ENCODE data around the gene LSS.
"Not testable (repeated sequence)": the region's sequence is repeated elsewhere in the genome, so short reads cannot be mapped to it uniquely, and the experiment has no call there.

Gene LSS

DNA sequence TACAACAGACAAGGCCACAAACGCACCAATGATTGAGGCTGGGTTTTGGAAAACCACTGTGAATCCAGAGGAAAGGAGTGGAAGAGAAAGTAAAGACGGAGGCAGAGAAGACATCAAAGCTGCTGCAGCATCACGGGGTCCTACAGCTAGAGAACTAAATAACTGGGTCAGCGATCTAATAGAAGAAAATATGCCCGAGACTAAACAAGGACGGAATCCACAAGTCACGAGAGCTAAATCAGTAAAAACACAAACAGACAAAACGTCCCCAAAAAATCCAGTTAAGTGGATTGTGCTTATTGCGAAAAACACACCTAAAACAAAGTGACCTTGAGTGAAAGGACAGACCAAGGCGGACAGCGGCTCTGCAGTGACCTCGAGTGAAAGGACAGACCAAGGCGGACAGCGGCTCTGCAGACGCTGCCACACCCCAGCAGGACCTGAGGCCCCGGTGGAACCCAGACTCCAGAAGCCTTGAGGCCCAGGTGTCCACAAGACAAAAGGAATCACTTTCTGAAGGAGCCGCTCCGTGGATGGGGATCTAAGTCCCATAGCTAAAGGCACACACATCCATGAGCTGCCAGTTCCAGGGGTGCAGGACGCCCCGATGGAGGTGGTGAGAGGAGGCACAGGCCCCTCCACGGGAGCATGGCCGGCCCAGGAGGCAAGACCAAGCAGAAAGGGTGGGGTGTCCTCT is 79.2 kb downstream of the LSS start:
- H3K4me3 ChIP-seq (ENCODE audit: low read depth, low read length), result no peak overlapping the region
- no peak overlapping the region for H3K9ac ChIP-seq
- no peak overlapping the region for H2AFZ ChIP-seq
- H3K36me3 ChIP-seq (ENCODE audit: control insufficient read depth, insufficient read depth, low read length), result no peaks in the 10 kb centered on the region
- H3K4me2 ChIP-seq (ENCODE audit: low read length), result no peak overlapping the region
- H3K27ac ChIP-seq, result no peak overlapping the region
- H3K9me3 ChIP-seq (ENCODE audit: control insufficient read depth, low read length), result no peaks in the 10 kb centered on the region
- H3K27me3 ChIP-seq (ENCODE audit: control insufficient read depth, insufficient read depth, low read length), result no peaks in the 10 kb centered on the region
- no peaks in the 10 kb centered on the region for H3K79me2 ChIP-seq
- H3K4me1 ChIP-seq, result no peaks in the 10 kb centered on the region
- TF ChIP-seq, protein P1, sequence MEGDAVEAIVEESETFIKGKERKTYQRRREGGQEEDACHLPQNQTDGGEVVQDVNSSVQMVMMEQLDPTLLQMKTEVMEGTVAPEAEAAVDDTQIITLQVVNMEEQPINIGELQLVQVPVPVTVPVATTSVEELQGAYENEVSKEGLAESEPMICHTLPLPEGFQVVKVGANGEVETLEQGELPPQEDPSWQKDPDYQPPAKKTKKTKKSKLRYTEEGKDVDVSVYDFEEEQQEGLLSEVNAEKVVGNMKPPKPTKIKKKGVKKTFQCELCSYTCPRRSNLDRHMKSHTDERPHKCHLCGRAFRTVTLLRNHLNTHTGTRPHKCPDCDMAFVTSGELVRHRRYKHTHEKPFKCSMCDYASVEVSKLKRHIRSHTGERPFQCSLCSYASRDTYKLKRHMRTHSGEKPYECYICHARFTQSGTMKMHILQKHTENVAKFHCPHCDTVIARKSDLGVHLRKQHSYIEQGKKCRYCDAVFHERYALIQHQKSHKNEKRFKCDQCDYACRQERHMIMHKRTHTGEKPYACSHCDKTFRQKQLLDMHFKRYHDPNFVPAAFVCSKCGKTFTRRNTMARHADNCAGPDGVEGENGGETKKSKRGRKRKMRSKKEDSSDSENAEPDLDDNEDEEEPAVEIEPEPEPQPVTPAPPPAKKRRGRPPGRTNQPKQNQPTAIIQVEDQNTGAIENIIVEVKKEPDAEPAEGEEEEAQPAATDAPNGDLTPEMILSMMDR (IDR thresholded peaks at IDR 0.05), result no peak

DNA sequence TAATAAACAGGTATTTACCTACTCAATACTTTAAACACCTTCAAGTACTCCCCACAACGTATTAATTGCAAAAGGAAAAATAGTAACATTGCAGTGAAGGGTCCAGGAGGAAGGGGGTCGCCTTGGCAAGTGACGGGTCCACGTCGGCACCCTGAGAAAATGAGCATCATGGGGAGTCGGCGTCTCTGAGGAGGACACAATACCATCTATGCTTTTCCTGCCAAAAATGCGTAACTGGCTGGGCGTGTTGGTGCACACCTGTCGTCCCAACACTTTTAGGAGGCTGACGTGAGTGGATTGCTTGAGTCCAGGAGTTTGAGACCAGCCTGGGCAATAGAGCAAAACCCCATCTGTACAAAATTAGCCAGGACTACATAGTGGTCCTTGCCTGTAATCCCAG is 80.5 kb downstream of the LSS start:
- no peak overlapping the region for H3K4me3 ChIP-seq (ENCODE audit: low read depth, low read length)
- H3K36me3 ChIP-seq (ENCODE audit: control insufficient read depth, insufficient read depth, low read length), result no peaks in the 10 kb centered on the region
- H3K4me2 ChIP-seq (ENCODE audit: low read length), result no peak overlapping the region
- no peaks in the 10 kb centered on the region for H3K4me1 ChIP-seq
- H3K27ac ChIP-seq, result no peak overlapping the region
- H3K27me3 ChIP-seq (ENCODE audit: control insufficient read depth, insufficient read depth, low read length), result no peaks in the 10 kb centered on the region
- no peaks in the 10 kb centered on the region for H3K79me2 ChIP-seq
- TF ChIP-seq, protein P1 (IDR thresholded peaks at IDR 0.05), result no peak
- no peak overlapping the region for H2AFZ ChIP-seq
- no peak overlapping the region for H3K9ac ChIP-seq
- no peaks in the 10 kb centered on the region for H3K9me3 ChIP-seq (ENCODE audit: control insufficient read depth, low read length)

DNA sequence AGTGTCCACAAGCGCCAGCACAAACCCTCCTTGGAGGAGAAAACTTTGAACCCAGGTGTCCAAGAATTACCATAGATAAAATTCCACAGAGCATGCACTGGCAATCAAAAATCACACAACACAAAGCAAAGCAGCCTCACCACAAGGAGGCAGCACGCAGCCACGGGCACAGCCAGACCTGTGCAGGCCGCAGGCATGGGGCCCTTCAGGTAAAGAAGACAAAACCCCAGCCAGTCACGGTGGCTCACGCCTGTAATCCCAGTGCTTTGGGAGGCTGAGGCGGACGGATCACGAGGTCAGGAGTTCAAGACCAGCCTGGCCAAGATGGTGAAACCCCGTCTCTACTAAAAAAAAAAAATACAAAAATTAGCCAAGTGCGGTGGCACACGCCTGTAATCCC is 81.1 kb downstream of the LSS start:
- H2AFZ ChIP-seq; H3K27me3 ChIP-seq (ENCODE audit: control insufficient read depth, insufficient read depth, low read length); H3K9ac ChIP-seq; H3K36me3 ChIP-seq (ENCODE audit: control insufficient read depth, insufficient read depth, low read length); H3K79me2 ChIP-seq; H3K4me1 ChIP-seq; H3K4me2 ChIP-seq (ENCODE audit: low read length); H3K27ac ChIP-seq; H3K9me3 ChIP-seq (ENCODE audit: control insufficient read depth, low read length); H3K4me3 ChIP-seq (ENCODE audit: low read depth, low read length): not testable (repeated sequence)

DNA sequence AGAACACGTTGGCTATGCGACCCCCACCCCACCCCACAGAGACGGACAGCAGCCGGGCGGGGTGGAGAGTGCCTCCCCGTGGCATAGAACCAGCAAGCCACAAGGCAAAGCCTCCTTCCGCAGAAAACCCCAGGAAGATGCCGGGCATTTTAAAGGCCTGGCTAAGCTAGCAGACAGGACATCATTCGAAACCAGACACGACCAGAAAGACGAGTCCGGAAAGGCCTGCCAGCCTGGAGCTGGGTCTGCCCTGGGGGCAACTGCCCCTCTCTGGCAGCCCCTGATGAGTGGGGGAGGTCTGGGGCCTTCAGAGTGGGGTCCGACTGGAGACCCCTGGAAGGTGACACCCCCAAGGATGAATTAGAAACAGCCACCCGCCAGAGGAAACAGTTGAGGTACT is 81.7 kb downstream of the LSS start:
- H3K27ac ChIP-seq, result no peak overlapping the region
- no peaks in the 10 kb centered on the region for H3K27me3 ChIP-seq (ENCODE audit: control insufficient read depth, insufficient read depth, low read length)
- H3K79me2 ChIP-seq, result no peaks in the 10 kb centered on the region
- TF ChIP-seq, protein P1 (IDR thresholded peaks at IDR 0.05), result no peak
- H3K4me1 ChIP-seq, result no peaks in the 10 kb centered on the region
- H3K4me3 ChIP-seq (ENCODE audit: low read depth, low read length), result no peak overlapping the region
- no peaks in the 10 kb centered on the region for H3K9me3 ChIP-seq (ENCODE audit: control insufficient read depth, low read length)
- no peak overlapping the region for H3K9ac ChIP-seq
- H2AFZ ChIP-seq, result no peak overlapping the region
- H3K4me2 ChIP-seq (ENCODE audit: low read length), result no peak overlapping the region
- H3K36me3 ChIP-seq (ENCODE audit: control insufficient read depth, insufficient read depth, low read length), result no peaks in the 10 kb centered on the region

DNA sequence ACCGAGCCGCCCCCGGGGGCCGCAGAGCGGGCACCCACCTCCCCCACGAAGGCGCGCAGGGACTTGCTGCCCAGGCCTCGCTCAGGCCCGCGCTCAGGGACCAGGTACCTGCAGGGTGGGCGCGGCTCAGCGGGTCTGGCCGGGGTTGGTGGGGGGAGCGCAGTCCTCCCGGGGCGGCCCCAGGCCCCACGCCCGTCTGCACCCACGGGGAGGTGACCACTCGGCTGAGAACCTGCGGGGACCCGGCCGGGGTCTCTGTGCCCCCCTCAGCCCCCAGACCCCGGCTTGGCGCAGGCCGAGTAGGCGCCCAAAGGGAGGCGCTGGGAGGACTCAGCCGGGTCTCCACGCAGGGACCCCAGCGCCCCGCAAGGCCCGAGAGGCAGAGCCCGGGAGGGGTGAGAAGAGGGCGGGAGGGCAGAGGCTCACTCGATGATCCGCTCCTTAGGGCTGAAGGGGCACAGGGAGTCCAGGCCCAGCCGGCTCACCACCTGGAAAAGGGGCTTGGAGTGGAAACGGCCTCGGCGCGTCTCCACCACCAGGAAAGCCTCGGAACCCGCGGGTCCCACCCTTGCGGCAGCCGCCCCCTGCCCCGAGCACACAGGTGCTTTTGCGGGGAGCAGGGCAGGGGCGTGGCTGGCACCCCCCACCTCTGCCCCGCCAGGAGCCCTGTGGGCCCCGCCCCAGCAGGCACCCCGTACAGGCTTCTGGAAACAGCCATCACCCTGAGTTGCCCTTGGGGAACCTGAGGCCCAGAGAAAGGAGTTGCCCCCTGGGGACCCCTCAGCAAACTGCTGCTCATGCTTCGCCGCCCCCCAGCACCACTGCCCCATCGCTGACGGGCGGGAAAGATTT is 82.5 kb downstream of the LSS start:
- Histone ChIP-seq H3K4me3 (ENCODE audit: low read depth, low read length) (no peak overlapping the region), H3K4me1 (no peaks in the 10 kb centered on the region), H3K9me3 (ENCODE audit: control insufficient read depth, low read length) (no peaks in the 10 kb centered on the region), H3K9ac (no peak overlapping the region), H3K36me3 (ENCODE audit: control insufficient read depth, insufficient read depth, low read length) (no peaks in the 10 kb centered on the region), H3K79me2 (no peaks in the 10 kb centered on the region), H3K4me2 (ENCODE audit: low read length) (no peak overlapping the region), H2AFZ (no peak overlapping the region), H3K27me3 (ENCODE audit: control insufficient read depth, insufficient read depth, low read length) (no peaks in the 10 kb centered on the region), H3K27ac (no peak overlapping the region)
- TF ChIP-seq, protein P1 (IDR thresholded peaks at IDR 0.05), result no peak
